ENCODE results near the gene SLC26A3.

The SLC26A3 gene

GRCh38 chr7:107815254-107815882 is 12.3 kb upstream of the SLC26A3 start:
- no peak for DNase-seq (ENCODE audit: low spot score)

GRCh38 chr7:107813524-107813923 is 10.5 kb upstream of the SLC26A3 start:
- DNase-seq (ENCODE audit: low spot score) = no peak

GRCh38 chr7:107811934-107812333 is 8.9 kb upstream of the SLC26A3 start:
- no peak for DNase-seq (ENCODE audit: low spot score)

- DNase-seq (ENCODE audit: low spot score) = no peak
Measured at GRCh38 chr7:107810626-107811025, 7.6 kb upstream of the SLC26A3 start.

- no peak for DNase-seq (ENCODE audit: low spot score)
Measured at GRCh38 chr7:107809179-107809578, 6.2 kb upstream of the SLC26A3 start.

- DNase-seq (ENCODE audit: low spot score) = no peak
Measured at GRCh38 chr7:107799647-107800264, 3.3 kb downstream of the SLC26A3 start.

GRCh38 chr7:107792364-107792763 is 10.7 kb downstream of the SLC26A3 start:
- DNase-seq (ENCODE audit: low spot score) = no peak

GRCh38 chr7:107789647-107790046 is 13.4 kb downstream of the SLC26A3 start:
- DNase-seq (ENCODE audit: low spot score) = no peak

- peak; percentile 4 for DNase-seq (ENCODE audit: low spot score)
Measured at GRCh38 chr7:107788662-107789061, 14.4 kb downstream of the SLC26A3 start.

GRCh38 chr7:107788216-107788615 is 14.8 kb downstream of the SLC26A3 start:
- DNase-seq (ENCODE audit: low spot score) = no peak

GRCh38 chr7:107785926-107786325 is 17.1 kb downstream of the SLC26A3 start:
- DNase-seq (ENCODE audit: low spot score) = no peak

GRCh38 chr7:107785170-107785569 is 17.9 kb downstream of the SLC26A3 start:
- no peak for DNase-seq (ENCODE audit: low spot score)

- DNase-seq (ENCODE audit: low spot score) = no peak
Measured at GRCh38 chr7:107783648-107784047, 19.4 kb downstream of the SLC26A3 start.

GRCh38 chr7:107782374-107782773 is 20.6 kb downstream of the SLC26A3 start:
- no peak for DNase-seq (ENCODE audit: low spot score)

- DNase-seq (ENCODE audit: low spot score) = no peak
Measured at GRCh38 chr7:107779647-107780099, 23.4 kb downstream of the SLC26A3 start.

GRCh38 chr7:107778283-107778682 is 24.7 kb downstream of the SLC26A3 start:
- no peak for DNase-seq (ENCODE audit: low spot score)

GRCh38 chr7:107777702-107778101 is 25.3 kb downstream of the SLC26A3 start:
- DNase-seq (ENCODE audit: low spot score) = no peak

- no peak for DNase-seq (ENCODE audit: low spot score)
Measured at GRCh38 chr7:107773027-107773426, 30.0 kb downstream of the SLC26A3 start.

GRCh38 chr7:107768263-107768662 is 34.8 kb downstream of the SLC26A3 start:
- peak; percentile 12 for DNase-seq (ENCODE audit: low spot score)

GRCh38 chr7:107767391-107767790 is 35.6 kb downstream of the SLC26A3 start:
- DNase-seq (ENCODE audit: low spot score) = no peak

GRCh38 chr7:107758667-107759066 is 44.4 kb downstream of the SLC26A3 start:
- DNase-seq (ENCODE audit: low spot score) = no peak

GRCh38 chr7:107754642-107755041 is 48.4 kb downstream of the SLC26A3 start:
- DNase-seq (ENCODE audit: low spot score) = no peak

GRCh38 chr7:107751113-107751512 is 51.9 kb downstream of the SLC26A3 start:
- no peak for DNase-seq (ENCODE audit: low spot score)

GRCh38 chr7:107746006-107746405 is 57.0 kb downstream of the SLC26A3 start:
- no peak for DNase-seq (ENCODE audit: low spot score)
